Measurements from ENCODE around the gene PRKCB.
A peak's percentile ranks its signal among the peaks of the same experiment; 100 is the strongest.

The PRKCB gene

DNA sequence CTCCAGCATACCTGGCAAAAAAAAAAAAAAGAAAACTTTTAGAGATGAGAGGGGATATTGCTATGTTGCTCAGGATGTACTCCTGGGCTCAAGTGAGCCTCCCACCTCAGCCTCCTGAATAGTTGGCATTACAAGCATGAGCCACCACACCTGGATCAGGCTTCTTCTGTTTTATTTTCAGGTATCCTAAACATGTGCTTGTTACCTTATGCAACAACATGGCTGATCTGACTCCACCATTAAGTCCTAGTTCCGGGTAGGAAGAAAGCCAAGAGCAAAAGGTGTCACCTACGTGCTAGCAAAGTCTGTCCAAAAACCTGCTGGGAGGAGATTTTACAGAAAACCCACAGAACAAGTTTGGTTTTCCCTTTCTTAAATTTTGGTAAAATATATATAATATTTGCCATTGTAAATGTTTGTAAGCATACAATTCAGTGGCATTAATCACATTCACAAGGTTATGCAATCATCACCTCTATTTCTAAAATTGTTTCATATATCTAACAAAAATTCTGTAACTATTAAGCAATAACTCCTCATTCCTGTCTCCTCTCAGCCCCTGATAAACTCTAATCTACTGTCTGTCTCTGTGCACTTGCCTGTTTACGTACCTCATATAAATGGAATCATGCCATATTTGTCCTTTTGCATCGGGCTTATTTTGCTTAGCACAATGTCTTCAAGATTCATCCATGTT is 411.3 kb downstream of the PRKCB start:
- no peak for DNase-seq (ENCODE audit: low spot score)

DNA sequence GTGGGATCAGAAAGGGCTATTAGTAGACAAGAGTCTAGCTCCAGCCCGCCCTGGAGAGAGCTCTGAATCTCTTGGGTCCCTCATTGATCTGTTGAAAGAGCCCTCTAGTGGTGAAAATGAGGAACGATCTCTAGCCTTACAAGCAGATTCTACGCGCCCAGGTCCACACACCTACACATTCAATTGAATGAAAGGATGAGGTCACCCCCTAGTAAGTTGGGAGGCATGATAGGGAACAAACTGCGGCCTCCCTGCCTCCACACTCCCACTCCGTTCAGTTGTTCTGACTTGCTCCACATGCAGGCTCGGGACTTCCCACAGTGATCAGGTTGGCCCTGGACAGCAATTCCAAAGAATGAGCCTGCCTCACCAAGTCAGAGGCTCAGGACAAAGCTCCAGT is 417.4 kb downstream of the PRKCB start:
- DNase-seq (ENCODE audit: low spot score): peak; percentile 53

DNA sequence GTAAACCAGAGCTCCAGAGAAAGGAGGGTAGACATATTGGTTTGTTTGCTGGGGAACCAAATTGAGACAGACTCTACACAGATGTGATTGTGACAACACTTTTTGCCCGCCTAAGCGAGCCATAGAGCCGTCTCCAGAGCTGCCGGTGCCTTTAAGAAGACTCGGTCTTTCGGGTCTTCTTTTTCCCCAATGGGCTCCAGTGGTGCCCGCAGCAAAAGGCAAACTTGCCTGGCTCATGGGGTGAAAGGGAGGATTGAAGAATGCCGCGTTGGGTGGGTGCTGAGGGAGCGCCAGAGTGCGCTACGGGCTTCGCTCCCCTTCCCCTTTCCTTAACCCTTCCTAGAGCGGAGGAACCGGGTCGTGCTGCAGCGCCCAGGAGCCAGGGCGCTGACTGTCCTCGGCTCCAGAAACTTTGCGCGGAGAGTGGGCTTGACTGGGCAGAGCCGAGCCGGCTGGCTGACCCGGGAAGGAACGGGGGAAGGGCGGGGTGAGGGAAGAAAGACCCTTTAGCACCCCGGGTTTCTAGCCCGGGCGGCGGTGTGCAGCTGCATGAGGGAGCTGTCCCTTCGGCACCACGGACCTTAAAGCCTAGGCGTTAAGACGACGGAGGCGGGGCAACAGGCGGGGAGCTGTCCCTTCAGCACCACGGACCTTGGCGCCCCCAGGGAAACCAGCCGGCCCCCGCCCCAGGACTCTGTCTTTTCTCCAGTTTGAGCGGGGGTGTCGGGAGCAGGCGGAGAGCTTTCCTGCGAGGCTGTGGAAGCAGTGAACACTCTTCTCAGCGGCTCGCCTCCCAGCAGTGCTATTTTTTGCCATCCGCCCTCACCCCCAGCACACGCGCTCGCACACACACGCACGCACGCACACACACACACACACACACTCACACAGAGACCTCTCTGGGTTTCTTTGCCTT is 419.9 kb downstream of the PRKCB start, which contains the start of gene CACNG3:
TSS of gene CACNG3 (plus strand) at position 880 of the 916 bp plus-strand sequence. CDS start 420 bp downstream, outside the sequence.
- DNase-seq (ENCODE audit: low spot score): peak; percentile 62

DNA sequence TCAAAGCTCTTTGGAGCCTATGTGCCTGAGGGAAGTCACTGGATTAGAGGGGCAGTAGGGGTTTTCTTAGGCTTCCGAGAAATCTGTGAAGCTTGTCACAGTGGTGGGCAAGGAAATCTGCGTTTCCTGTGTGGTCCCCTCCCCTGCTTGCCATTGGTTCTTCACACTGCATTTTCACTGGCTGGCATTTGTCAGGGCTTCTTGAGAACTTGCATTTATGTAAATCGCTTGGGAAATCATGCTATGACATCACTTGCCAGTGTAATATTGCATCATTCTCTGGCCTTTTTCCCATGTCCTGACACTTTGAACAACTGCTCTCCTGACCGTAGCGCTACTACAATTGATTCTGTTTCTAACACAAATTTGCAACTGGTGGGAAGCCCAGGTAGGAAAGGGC is 422.2 kb downstream of the PRKCB start:
- DNase-seq (ENCODE audit: low spot score): no peak

DNA sequence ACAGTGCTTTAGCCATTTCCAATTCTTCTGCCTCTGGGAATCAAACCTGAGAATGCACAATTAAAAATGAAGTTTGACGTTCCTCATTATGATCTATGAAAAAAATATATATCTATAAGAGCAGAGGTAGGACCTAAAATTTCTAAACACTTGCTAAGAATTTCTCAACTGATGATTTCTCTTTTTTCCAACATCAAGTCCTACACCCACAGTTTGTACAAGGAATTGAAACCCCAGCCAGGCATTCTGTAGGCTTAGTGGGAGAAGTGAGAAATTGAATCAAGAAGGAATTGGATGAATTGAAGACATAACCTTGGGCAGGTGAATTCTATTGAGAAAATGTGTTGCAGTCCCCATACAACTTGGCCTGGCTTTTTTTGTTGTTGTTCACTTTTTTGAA is 423.0 kb downstream of the PRKCB start:
- no peak for DNase-seq (ENCODE audit: low spot score)

DNA sequence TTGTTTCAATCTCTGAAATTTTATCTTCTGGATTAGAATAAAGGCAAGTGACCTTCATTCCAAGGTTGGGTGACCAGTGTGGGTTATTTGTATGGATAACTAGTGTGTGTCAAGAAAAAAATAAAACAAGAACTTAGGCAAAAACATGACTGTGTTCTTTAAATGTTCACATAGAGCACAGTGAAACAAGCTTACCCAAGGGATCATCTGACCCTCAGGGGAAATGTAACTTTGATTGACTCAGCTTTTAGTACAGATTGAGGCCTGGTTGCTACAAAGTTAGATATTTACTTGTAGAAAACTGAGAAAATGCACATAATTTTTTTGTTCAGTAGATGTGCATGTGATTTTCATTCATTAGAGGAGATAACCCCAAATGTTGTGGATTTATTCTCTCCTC is 427.0 kb downstream of the PRKCB start:
- DNase-seq (ENCODE audit: low spot score): no peak
